Loucy (cell line): ENCODE data around the gene PASK.

Experiments
- H2AFZ ChIP-seq: fragments of 200-600 bp; sonication (generic); 2 replicates; pipeline ENCODE4 v1.6.0; 2016; ENCODE audit warnings: antibody characterized with exemption, mild to moderate bottlenecking, low read length, moderate library complexity
- H3F3A ChIP-seq: fragments of 200-600 bp; 2 replicates; pipeline ENCODE4 v1.6.0; 2016; ENCODE audit warnings: antibody characterized with exemption, low read depth, mild to moderate bottlenecking
- H3K27me3 ChIP-seq: fragments of 200-600 bp; sonication (generic); 2 replicates; pipeline ENCODE4 v1.6.1; 2014; ENCODE audit warnings: low read length, mild to moderate bottlenecking; ENCODE audit not compliant: insufficient read depth, poor library complexity, severe bottlenecking
- H3K36me3 ChIP-seq: fragments of 200-600 bp; sonication (generic); 2 replicates; pipeline ENCODE4 v1.6.1; 2016; ENCODE audit warnings: low read length; ENCODE audit not compliant: insufficient read depth
- H3K4me1 ChIP-seq: fragments of 200-600 bp; sonication (generic); 2 replicates; pipeline ENCODE4 v1.5.1; 2014; ENCODE audit warnings: low read length, mild to moderate bottlenecking; ENCODE audit not compliant: insufficient read depth, poor library complexity, severe bottlenecking
- H3K4me2 ChIP-seq: fragments of 200-600 bp; sonication (generic); 2 replicates; pipeline ENCODE4 v1.6.0; 2014; ENCODE audit warnings: antibody characterized with exemption, low read length, low read depth, mild to moderate bottlenecking; ENCODE audit not compliant: poor library complexity, severe bottlenecking
- H3K4me3 ChIP-seq: fragments of 200-600 bp; sonication (generic); 2 replicates; pipeline ENCODE4 v1.5.1; 2014; ENCODE audit warnings: low read length, mild to moderate bottlenecking, mixed read lengths; ENCODE audit not compliant: poor library complexity, severe bottlenecking
- H3K79me2 ChIP-seq: fragments of 200-600 bp; sonication (generic); 2 replicates; pipeline ENCODE4 v1.6.1; 2014; ENCODE audit warnings: low read length; ENCODE audit not compliant: insufficient read depth
- H3K9ac ChIP-seq: fragments of 200-600 bp; sonication (generic); 2 replicates; pipeline ENCODE4 v1.6.0; 2014; ENCODE audit warnings: mild to moderate bottlenecking, low read depth, low read length, moderate library complexity; ENCODE audit not compliant: poor library complexity, severe bottlenecking
- H3K9me2 ChIP-seq: fragments of 200-600 bp; sonication (generic); replicated peaks from 2 replicates; pipeline ENCODE4 v1.6.1; 2016; ENCODE audit warnings: low read depth, low read length, mixed read lengths
- H3K9me3 ChIP-seq: fragments of 200-600 bp; sonication (generic); 2 replicates; pipeline ENCODE4 v1.6.1; 2014; ENCODE audit warnings: mild to moderate bottlenecking, antibody characterized with exemption, low read length, low read depth; ENCODE audit not compliant: insufficient read depth
- H4K20me1 ChIP-seq: fragments of 200-600 bp; sonication (generic); 2 replicates; pipeline ENCODE4 v1.6.0; 2014; ENCODE audit warnings: antibody characterized with exemption, low read length, mild to moderate bottlenecking; ENCODE audit not compliant: insufficient read depth, poor library complexity, severe bottlenecking
- CTCF ChIP-seq: fragments of 200-600 bp; sonication (generic); conservative IDR thresholded peaks from 2 replicates; pipeline ENCODE4 v1.5.1; 2014; ENCODE audit warnings: mild to moderate bottlenecking, antibody characterized with exemption, low read length
- EZH2phosphoT487 ChIP-seq: fragments of 200-600 bp; IDR thresholded peaks from 2 replicates; pipeline ENCODE4 v1.6.1; 2018; ENCODE audit warnings: antibody characterized with exemption, mild to moderate bottlenecking, moderate library complexity, borderline replicate concordance

The PASK gene

DNA sequence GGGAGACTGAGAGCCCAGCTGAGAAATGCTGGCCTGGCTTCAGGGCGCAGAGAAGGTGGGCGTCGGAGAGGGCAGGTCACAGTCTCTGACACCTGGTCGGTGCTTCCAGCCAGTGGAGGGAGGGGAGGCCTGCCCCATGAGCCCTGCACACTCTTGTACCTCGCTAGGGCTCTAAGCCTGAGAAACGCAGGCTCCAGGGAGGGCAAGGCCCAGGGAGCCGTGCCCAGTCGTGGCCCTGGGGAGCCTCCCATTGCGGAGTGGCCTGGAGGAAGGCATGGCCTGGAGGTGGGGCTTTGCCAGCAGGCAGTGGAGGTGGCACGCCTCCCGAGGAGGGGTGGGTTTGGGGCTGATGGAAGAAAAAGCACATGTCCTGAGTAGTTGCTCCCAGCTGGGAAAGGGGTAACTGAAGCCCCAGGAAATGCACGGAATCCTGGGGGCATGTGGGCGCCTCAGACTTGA lies 86.2 kb downstream of the PASK start:
- H3K4me1 ChIP-seq, result no peaks in the 10 kb centered on the region

GRCh38 chr2:241062389-241063092 lies 86.7 kb downstream of the PASK start:
- Histone ChIP-seq H3K4me1 (no peaks in the 10 kb centered on the region), H3K9me2 (no peaks in the 10 kb centered on the region), H3K9me3 (no peaks in the 10 kb centered on the region), H3K9ac (no peak overlapping the region), H3K4me3 (no peak overlapping the region), H3K79me2 (no peaks in the 10 kb centered on the region), H2AFZ (no peak overlapping the region), H3K36me3 (no peaks in the 10 kb centered on the region), H3K27me3 (no peaks in the 10 kb centered on the region), H4K20me1 (no peaks in the 10 kb centered on the region), H3F3A (no peaks in the 10 kb centered on the region), H3K4me2 (no peak overlapping the region)
- TF ChIP-seq CTCF (no peak), EZH2phosphoT487 (no peak)

More for the DNA sequence above, 86.2 kb downstream of the PASK start:
- H3K79me2 ChIP-seq, result no peaks in the 10 kb centered on the region
- H3K4me2 ChIP-seq, result no peak overlapping the region
- no peaks in the 10 kb centered on the region for H3F3A ChIP-seq
- no peaks in the 10 kb centered on the region for H3K36me3 ChIP-seq
- no peaks in the 10 kb centered on the region for H3K9me3 ChIP-seq
- H3K27me3 ChIP-seq, result no peaks in the 10 kb centered on the region
- no peaks in the 10 kb centered on the region for H4K20me1 ChIP-seq
- H3K9ac ChIP-seq, result no peak overlapping the region
- H3K4me3 ChIP-seq, result no peak overlapping the region
- H2AFZ ChIP-seq, result no peak overlapping the region
- no peaks in the 10 kb centered on the region for H3K9me2 ChIP-seq
- no peak for TF ChIP-seq CTCF
- no peak for TF ChIP-seq EZH2phosphoT487

DNA sequence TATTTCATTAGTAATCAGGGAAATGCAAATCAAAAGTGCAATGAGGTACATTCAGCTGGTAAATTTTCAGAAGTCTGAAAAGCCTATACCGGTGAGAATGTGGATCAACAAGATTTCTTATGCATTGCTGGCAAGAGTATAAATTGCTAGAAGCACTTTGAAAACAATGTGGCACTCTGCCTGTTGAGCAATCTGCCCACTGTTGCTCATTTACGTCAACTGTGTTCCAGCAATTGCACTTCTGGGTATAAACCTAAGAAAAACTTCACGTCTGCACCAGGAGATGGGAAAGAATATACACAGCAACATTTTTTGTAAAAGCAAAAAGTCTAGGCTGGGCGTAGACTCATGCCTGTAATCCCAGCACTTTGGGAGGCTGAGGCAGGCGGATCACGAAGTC lies 88.0 kb downstream of the PASK start:
- H3K4me2 ChIP-seq, result no peak overlapping the region
- no peaks in the 10 kb centered on the region for H3K4me1 ChIP-seq
- TF ChIP-seq CTCF (no peak), EZH2phosphoT487 (no peak)
- no peaks in the 10 kb centered on the region for H3K9me3 ChIP-seq
- H3K4me3 ChIP-seq, result no peak overlapping the region
- H3K36me3 ChIP-seq, result no peaks in the 10 kb centered on the region
- no peak overlapping the region for H2AFZ ChIP-seq
- H3K9ac ChIP-seq, result no peak overlapping the region
- H3F3A ChIP-seq, result no peaks in the 10 kb centered on the region
- H3K27me3 ChIP-seq, result no peaks in the 10 kb centered on the region
- no peaks in the 10 kb centered on the region for H3K9me2 ChIP-seq
- H3K79me2 ChIP-seq, result no peaks in the 10 kb centered on the region
- no peaks in the 10 kb centered on the region for H4K20me1 ChIP-seq
